Mucosa of rectum (tissue), 2 donors: ENCODE data around the gene DST.

Source experiments
- H3K27ac ChIP-seq, 2 donors: one replicate each; pipeline ENCODE4 v1.7.0; 2013; ENCODE audit warnings: inconsistent platforms in 2 of 2, low read depth in 2 of 2, low read length in 2 of 2
- H3K27me3 ChIP-seq, 2 donors: one replicate each; pipeline ENCODE4 v1.7.0; 2013; ENCODE audit warnings: low read length in 2 of 2; ENCODE audit not compliant: control insufficient read depth in 2 of 2, insufficient read depth in 2 of 2
- H3K36me3 ChIP-seq, 2 donors: one replicate each; pipeline ENCODE4 v1.7.0; 2013; ENCODE audit warnings: low read length in 2 of 2; ENCODE audit not compliant: control insufficient read depth in 2 of 2, insufficient read depth in 2 of 2
- H3K4me1 ChIP-seq, 2 donors: one replicate each; pipeline ENCODE4 v1.7.0; 2013; ENCODE audit warnings: low read length in 2 of 2, mild to moderate bottlenecking in 1 of 2; ENCODE audit not compliant: control insufficient read depth in 2 of 2, insufficient read depth in 2 of 2
- H3K4me3 ChIP-seq, 2 donors: one replicate each; pipeline ENCODE4 v1.7.0; 2013; ENCODE audit warnings: low read length in 2 of 2
- H3K9ac ChIP-seq, 2 donors: one replicate each; pipeline ENCODE4 v1.7.0; 2013; ENCODE audit warnings: low read length in 2 of 2, low read depth in 1 of 2, mild to moderate bottlenecking in 1 of 2
- H3K9me3 ChIP-seq, 2 donors: one replicate each; pipeline ENCODE4 v1.7.0; 2013; ENCODE audit warnings: low read length in 2 of 2; ENCODE audit not compliant: control insufficient read depth in 2 of 2
- donor health status: healthy.
- donor health status: Normal muscosa, but diverticular disease.

The DST gene

GRCh38 chr6:56450882-56451739 lies 191.6 kb downstream of the DST start:
- H3K4me3 ChIP-seq = no peak overlapping the region
- H3K36me3 ChIP-seq = peaks cover 2 to 6% of the 10 kb centered on the region in 2 donors
- H3K9ac ChIP-seq = no peak overlapping the region
- no peak overlapping the region for H3K27ac ChIP-seq
- H3K27me3 ChIP-seq = no peaks in the 10 kb centered on the region
- no peaks in the 10 kb centered on the region for H3K9me3 ChIP-seq
- no peaks in the 10 kb centered on the region for H3K4me1 ChIP-seq

DNA sequence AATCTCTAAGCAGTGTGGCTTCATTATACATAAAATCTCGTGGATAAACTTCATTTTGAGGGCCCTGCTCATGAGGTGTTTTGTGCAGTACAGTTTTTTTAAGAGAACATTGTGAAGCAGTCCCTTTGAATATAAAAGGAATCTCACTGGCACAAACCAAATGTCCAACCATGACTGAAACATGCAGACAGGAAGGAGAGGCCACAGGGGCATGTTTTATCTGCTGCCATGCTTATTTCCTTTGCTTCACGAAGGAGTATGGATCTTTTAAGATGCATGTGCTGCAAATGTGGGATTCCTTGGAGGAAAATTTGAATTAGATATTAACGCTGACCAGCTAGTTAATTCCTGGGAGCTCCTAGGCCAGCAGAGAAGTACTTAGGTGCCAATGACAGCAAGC lies 192.3 kb downstream of the DST start:
- Histone ChIP-seq H3K36me3 (peaks cover 0 to 3% of the 10 kb centered on the region in 2 donors), H3K9ac (no peak overlapping the region), H3K9me3 (no peaks in the 10 kb centered on the region), H3K27ac (no peak overlapping the region), H3K4me3 (no peak overlapping the region), H3K4me1 (no peaks in the 10 kb centered on the region), H3K27me3 (no peaks in the 10 kb centered on the region)

- H3K9ac ChIP-seq = no peak overlapping the region
- no peak overlapping the region for H3K4me3 ChIP-seq
- H3K36me3 ChIP-seq = no peaks in the 10 kb centered on the region
- no peak overlapping the region for H3K27ac ChIP-seq
- no peaks in the 10 kb centered on the region for H3K4me1 ChIP-seq
- no peaks in the 10 kb centered on the region for H3K27me3 ChIP-seq
- no peaks in the 10 kb centered on the region for H3K9me3 ChIP-seq
Observed at GRCh38 chr6:56448046-56448445, 194.6 kb downstream of the DST start.

- Histone ChIP-seq H3K4me1 (no peaks in the 10 kb centered on the region), H3K9ac (no peak overlapping the region), H3K27ac (no peak overlapping the region), H3K4me3 (no peak overlapping the region), H3K27me3 (no peaks in the 10 kb centered on the region), H3K9me3 (no peaks in the 10 kb centered on the region), H3K36me3 (no peaks in the 10 kb centered on the region)
Observed at GRCh38 chr6:56445818-56446217, 196.9 kb downstream of the DST start.

DNA sequence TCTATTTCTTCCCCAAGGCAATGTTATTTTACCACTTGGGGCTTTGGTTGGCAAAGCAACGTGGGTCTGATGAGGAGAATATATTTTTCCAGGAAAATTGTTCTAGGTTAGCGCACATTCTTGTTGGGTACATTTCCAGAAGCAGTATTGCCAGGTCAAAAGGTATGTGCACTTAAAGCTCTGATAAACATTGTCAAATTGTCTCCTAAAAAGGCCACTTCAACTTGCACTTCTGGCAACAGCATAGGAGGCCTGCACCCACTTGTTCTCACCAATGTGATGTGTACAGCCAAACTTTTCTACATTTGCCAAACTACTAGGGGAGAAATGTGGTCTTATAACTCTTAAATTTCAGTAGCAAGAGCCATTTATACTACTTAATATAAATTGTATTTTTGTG lies 197.8 kb downstream of the DST start:
- Histone ChIP-seq H3K9me3 (no peaks in the 10 kb centered on the region), H3K36me3 (no peaks in the 10 kb centered on the region), H3K9ac (no peak overlapping the region), H3K4me3 (no peak overlapping the region), H3K27ac (no peak overlapping the region), H3K27me3 (no peaks in the 10 kb centered on the region), H3K4me1 (no peaks in the 10 kb centered on the region)

DNA sequence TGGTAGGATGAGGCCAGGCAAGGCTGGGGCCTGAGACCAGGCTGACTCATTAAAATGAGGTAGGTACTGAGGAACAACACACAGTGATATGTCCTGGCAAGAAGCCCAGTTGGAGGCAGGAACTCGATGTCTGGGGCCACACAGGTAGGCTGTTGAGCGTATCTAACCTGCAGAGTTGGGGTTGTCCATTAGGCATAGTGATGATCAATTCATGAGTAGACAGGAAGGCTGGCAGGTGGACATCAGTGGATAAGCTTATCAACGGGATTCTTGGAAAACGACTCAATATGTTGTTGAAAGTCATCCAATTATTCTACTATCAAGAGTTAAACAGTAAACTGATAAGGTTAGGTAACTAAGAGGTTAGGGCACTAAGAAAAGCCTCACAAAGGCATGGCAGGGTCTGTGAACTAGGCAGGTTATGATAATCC lies 202.1 kb downstream of the DST start:
- Histone ChIP-seq H3K4me1 (no peaks in the 10 kb centered on the region), H3K36me3 (no peaks in the 10 kb centered on the region), H3K27ac (no peak overlapping the region), H3K9me3 (no peaks in the 10 kb centered on the region), H3K4me3 (no peak overlapping the region), H3K9ac (no peak overlapping the region), H3K27me3 (no peaks in the 10 kb centered on the region)

GRCh38 chr6:56437171-56437900 lies 205.4 kb downstream of the DST start:
- H3K27ac ChIP-seq = no peak overlapping the region
- H3K4me3 ChIP-seq = no peak overlapping the region
- no peak overlapping the region for H3K9ac ChIP-seq
- no peaks in the 10 kb centered on the region for H3K36me3 ChIP-seq
- H3K27me3 ChIP-seq = no peaks in the 10 kb centered on the region
- H3K9me3 ChIP-seq = no peaks in the 10 kb centered on the region
- H3K4me1 ChIP-seq = no peaks in the 10 kb centered on the region

DNA sequence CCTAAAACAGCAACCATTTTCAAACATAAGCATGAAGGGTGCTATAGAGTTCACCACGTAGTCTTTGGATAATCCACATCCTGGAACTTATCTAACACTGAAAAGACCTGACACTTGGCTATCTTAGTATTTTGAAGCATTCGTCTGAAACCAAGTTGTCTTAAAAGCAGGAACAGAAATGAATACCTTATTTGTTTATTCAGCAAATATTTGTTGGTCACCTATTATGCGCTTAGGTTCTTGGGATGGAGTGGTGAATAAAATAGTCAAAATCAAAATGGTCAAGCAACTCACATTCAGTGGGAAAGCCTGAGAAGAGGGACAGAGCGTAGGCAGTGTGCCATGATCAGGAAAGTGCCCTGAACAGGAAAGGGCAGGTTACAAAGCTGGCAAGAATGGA lies 206.9 kb downstream of the DST start:
- no peaks in the 10 kb centered on the region for H3K4me1 ChIP-seq
- no peaks in the 10 kb centered on the region for H3K36me3 ChIP-seq
- H3K27ac ChIP-seq = no peak overlapping the region
- H3K27me3 ChIP-seq = no peaks in the 10 kb centered on the region
- no peak overlapping the region for H3K9ac ChIP-seq
- no peaks in the 10 kb centered on the region for H3K9me3 ChIP-seq
- H3K4me3 ChIP-seq = no peak overlapping the region

- Histone ChIP-seq H3K27me3 (no peaks in the 10 kb centered on the region), H3K4me1 (no peaks in the 10 kb centered on the region), H3K36me3 (no peaks in the 10 kb centered on the region), H3K9me3 (no peaks in the 10 kb centered on the region), H3K4me3 (no peak overlapping the region), H3K27ac (no peak overlapping the region), H3K9ac (no peak overlapping the region)
Observed at GRCh38 chr6:56435326-56435725, 207.4 kb downstream of the DST start.

DNA sequence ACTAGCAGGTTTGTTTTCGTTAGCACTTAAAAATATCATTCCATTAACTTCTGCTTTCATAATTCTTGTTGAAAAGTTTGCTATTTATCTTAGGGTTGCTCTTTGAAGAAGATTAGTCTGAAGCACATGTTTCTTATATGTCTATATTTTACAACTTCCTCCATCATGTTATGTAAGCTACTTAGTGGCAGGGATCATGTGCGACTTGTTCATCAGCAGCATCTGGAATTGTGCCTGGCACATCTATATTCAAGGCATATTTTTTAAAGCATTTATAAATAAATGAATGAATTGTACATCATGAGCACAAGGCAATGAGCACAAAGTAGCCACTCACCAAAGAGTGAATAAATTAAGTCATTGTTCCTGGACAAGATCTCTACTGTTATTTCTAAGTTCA lies 208.1 kb downstream of the DST start:
- no peaks in the 10 kb centered on the region for H3K36me3 ChIP-seq
- H3K9me3 ChIP-seq = no peaks in the 10 kb centered on the region
- no peak overlapping the region for H3K4me3 ChIP-seq
- no peak overlapping the region for H3K9ac ChIP-seq
- H3K4me1 ChIP-seq = no peaks in the 10 kb centered on the region
- no peaks in the 10 kb centered on the region for H3K27me3 ChIP-seq
- no peak overlapping the region for H3K27ac ChIP-seq
